ENCODE data around the gene HOXD8. TPM values are rescaled to one million over a fixed set of nuclear protein-coding genes. Genes with fewer than 3 reads are reported as not detected.

The HOXD8 gene
- total RNA-seq, 1 donor from 2014 or later, result 18.9 TPM

DNA sequence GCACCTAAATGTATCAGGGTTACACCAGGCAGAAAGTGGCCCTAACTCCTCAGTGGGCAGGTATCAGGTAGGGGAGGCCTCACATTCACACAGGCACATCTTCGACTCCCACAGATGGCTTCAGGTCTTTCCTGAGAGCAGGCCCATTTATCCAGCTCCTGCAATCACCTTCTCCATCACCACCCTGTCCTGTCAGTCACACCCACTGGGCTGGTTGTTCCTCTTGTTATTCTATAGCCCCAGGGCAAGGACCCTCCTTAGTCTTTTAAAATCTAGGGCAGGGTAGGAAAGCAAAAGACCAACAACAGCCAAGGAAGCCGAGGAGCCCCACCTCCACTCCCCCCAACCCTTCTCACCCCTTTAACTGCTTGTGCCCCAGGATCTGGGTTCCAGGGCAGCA lies 12.8 kb downstream of the HOXD8 start:
- DNase-seq (ENCODE audit: extremely low read depth, low read depth, low spot score), result no peak

DNA sequence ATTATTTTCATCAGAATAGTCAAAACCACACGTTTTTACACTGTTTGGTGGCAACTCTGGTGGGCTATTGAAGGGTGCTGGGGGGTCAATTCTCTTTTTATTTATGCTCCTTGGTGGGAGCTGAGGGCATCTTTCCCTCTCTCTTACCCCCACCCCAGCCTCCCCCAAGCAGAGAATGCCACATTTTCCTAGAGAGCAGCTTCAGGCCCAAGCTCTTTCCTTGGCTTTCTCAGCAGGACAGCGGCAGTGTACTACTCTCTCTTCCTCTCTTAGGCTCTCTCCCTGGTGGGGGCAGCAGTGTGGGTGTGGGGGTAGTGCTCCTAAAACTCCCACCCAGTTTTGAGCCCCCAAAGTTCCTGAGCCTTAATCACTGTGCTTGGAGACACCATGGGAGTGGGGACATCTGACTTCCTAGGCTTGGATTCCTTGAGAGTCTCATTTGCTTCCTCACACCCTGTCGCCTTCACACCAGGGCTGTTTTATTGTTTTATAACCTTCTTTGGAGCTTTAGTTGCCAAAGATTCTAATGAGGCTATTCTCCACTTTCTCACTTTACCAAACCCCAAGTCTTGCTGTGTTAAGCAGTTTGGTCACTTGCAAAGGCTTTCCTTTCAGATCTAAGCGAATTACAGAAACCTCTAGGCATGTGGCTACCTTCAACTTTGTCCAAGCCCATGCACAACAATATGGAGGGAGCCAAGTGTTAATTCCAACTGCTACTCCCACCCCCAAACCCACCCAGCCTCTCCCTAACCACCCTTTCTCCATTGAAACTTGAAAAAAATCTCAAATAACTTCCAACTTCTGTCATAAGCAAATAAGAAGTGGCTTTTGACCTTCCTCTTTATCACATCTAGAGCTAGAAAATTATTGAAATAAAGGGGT lies 15.8 kb downstream of the HOXD8 start:
- no peak for DNase-seq (ENCODE audit: extremely low read depth, low read depth, low spot score)

DNA sequence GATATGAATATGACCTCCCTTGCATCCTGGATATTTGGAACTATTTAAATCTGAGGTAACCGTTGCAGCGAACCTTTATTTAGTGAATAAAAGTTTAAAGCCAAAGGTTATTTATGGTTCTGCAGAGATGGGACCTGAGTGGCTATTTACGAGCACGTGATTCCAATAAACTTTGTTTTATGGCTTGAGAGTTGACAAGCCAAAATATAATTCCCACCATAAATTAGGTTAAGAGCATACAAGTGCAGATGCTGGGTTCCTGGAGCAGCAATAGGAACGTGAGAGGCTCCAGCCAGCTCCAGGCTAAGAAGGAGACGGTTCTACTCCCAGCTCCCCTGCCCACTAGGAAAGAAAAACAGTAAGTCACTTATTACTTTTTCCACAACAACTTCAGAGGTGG lies 16.6 kb downstream of the HOXD8 start:
- no peak for DNase-seq (ENCODE audit: extremely low read depth, low read depth, low spot score)

DNA sequence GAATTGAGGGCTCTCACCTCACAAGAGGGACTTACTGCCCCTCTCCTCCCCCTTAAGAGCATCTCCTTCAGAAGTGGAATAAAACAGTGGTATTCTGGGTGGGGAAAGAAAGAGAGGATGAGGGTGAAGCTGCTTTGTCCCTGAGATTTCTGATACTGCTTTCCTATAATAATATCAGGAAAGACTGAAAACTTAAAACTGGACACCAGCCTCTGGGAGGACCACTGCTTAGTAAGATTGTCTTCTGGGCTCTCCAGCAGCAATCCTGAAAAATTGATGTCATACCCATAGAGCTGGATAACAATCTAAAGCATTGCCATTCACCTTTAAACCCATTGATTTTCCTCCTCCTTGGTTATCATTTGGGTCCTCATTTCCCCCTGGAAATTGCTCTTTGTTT lies 17.1 kb downstream of the HOXD8 start:
- DNase-seq (ENCODE audit: extremely low read depth, low read depth, low spot score), result no peak

DNA sequence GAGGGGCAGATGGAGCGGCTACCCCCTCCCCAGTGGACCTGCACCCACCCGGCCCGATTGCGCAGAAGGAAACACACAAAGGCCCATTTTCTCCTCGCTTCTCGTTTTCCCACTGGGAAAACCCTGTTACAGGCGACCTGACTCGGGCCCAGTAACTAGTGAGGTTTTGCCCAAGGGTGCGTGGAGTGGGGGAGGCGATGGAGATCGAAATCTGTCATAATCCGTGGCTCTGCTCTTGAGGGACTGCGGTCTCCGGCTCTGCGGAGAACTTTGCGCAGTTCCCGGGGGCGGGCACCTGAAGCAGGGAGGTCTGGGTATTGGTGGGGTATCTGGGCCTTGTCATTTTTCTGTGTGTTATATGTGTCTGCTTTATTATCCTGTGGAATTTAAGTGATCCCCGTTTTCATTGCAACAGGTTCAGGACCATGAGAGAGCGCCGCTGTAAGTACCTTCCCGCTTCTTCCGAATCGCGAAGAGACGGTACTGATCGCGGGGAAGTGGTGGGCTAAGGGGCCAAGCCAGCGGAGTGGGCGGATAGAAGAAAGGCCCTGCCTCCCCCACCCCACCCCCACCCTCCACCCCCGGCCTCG lies 17.8 kb downstream of the HOXD8 start:
- DNase-seq (ENCODE audit: extremely low read depth, low read depth, low spot score), result no peak

DNA sequence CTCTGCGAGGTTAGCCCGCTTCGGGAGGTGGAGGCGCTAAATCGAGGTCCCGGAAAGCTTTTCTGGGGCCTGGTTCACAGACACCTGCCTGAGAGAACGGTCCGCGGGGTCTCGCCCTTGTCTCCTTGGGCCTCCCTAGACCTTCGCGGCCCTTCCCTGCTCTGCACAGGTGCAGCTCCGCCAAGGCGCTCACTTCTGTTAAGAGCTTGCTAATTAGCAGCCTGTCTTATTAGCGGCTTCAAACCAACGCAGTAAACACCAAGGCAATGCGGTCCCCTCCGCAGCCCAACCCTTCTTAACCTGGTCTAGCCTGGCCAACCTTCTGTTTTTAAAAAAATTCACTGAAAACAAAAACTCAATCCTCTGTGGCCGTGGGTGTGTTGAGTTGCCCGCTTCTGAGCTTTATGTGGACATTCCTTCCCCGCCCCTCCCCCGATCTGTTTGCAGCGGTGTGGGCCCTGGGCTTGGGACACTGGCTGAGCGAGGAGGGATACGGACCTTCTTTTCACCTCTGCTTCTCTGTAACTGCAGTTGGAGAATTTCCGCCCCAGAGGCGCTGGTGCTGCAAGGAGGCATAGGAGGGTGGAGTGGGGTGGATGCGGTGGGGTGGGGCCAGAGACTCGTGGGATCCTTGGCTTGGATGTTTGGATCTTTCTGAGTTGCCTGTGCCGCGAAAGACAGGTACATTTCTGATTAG lies 18.4 kb downstream of the HOXD8 start:
- DNase-seq (ENCODE audit: extremely low read depth, low read depth, low spot score), result no peak

DNA sequence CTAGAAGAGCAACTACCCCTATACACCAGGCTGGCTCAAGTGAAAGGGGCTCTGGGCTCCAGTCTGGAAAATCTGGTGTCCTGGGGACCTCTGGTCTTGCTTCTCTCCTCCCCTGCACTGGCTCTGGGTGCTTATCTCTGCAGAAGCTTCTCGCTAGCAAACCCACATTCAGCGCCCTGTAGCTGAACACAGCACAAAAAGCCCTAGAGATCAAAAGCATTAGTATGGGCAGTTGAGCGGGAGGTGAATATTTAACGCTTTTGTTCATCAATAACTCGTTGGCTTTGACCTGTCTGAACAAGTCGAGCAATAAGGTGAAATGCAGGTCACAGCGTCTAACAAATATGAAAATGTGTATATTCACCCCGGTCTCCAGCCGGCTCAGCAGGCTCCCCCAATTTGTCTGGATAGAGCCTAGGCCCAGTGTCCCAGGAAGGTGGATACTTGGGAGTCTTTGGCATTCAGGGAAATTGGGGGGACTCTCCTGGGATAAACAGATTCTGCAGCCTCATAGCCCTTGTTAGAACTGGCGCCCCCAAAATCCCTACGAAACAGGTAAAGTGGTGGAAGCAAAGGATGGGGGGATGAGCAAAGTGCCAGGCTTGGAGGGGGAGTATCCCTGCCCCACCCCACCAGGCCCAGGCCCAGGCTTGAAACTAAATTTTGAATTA lies 19.4 kb downstream of the HOXD8 start:
- no peak for DNase-seq (ENCODE audit: extremely low read depth, low read depth, low spot score)

DNA sequence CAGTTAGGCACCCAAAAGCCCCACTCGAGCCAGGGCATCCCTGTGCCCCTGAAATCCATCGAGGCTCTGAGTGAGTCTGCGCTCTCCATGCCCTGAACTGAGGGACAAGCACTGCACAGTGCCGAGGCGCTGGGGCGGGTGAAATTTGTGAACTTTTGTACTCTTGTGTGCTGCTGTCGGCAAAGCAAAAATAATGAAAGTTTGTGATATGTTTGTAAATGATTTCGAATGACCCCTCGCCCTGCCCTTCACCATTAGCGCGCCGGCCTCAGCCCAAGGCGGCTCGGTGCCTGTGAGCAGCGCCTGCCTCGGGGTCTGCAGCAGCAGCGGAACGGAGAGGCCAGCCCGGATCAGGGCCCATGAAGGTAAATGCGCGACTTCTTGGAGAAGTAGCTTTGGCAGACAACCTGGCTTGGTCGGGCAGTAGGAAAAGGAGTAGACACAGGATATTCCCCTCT lies 20.0 kb downstream of the HOXD8 start:
- DNase-seq (ENCODE audit: extremely low read depth, low read depth, low spot score), result no peak

DNA sequence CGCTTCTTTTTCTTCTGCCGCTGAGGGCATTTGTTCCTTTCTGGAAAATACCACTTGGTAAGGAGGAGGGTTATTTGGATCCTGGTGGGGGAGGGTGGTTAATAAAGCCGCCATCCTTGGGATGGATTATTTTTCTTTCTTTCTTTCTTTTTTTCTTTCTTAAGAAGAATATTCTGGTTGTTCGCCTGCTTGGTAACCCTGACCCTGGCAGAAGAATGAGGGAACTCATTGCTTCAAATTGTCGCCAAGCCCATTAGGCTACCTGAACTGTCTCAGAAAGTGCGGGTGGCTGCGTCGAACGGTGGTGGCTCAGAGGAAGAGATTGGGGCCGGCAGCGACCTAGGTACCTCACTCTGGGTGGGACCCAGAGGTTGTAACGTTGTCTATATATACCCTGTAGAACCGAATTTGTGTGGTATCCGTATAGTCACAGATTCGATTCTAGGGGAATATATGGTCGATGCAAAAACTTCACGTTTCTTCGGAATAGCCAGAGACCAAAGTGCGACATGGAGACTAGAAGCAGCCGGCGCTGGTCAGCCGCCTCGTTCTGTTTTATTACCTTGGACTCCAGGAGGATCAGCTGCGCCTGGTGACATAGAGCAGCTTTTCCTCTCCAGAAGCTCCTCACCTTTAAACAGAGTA lies 20.6 kb downstream of the HOXD8 start:
- no peak for DNase-seq (ENCODE audit: extremely low read depth, low read depth, low spot score)

DNA sequence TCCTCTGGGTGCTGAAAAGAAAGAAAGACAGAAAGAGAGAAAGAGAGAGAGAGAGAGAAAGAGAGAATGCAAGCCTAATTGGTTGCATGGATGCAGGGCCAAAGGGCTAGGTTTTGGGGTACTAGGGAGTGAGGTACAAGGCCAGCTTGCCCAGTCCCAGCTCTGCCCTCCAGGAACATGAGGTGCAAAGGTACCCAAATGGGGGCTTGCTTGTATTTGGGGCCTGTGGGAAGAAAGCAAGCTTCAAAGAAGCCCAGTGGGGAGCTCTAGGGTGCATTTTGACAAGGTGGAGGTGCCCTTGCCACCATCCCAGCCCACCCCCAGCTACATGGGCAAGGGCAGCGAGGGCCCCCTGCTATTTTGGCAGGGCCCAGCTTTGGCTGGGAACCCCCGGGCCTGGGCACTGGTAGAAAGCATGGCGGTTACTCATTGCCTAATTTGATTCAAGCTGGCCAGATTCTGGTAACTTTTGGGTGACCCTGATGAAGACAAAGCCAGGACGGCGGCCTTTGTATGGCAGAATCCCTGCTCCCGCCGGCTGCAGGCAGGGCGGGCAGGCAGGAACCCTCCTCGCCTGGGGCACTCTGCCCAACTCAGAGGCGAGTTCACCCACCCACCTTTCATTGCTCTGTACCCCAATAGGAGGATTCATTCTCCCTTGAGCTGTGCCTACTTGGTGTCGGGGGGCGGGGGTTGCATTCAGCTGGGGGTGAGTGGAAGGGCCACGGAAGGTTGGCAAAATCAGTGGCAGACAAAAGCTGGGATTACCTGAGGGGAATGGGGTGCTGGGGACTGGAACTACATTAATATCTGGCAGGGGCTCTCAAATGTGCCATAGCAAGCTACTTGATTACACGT lies 21.3 kb downstream of the HOXD8 start:
- no peak for DNase-seq (ENCODE audit: extremely low read depth, low read depth, low spot score)

DNA sequence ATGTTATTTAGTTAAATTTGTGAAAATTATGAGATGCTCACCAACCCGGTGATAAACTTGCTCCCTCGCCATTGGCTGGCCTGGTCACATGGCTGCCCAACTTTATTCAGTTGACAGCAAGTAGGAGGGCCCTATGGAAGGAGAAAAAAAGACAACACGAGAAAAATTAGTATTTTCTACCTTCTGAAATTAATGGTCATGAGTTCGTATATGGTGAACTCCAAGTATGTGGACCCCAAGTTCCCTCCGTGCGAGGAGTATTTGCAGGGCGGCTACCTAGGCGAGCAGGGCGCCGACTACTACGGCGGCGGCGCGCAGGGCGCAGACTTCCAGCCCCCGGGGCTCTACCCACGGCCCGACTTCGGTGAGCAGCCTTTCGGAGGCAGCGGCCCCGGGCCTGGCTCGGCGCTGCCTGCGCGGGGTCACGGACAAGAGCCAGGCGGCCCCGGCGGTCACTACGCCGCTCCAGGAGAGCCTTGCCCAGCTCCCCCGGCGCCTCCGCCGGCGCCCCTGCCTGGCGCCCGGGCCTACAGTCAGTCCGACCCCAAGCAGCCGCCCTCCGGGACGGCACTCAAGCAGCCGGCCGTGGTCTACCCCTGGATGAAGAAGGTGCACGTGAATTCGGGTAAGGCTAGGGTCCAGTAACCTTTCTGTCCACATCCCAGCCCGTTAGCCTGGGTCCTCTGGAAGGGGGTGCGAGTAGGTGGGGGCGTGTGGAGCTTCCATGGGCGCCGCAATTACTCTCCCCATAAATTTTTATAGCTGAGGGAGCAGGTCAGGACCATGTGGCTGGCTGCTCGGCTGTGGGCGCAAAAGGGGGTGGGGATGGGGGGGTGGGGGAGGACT lies 22.2 kb downstream of the HOXD8 start, which contains the start of gene HOXD4:
Gene HOXD4, plus strand, starts transcription at position 109 of the 846 bp plus-strand sequence. Its CDS starts 84 bp downstream, at position 193.
- DNase-seq (ENCODE audit: extremely low read depth, low read depth, low spot score), result no peak

DNA sequence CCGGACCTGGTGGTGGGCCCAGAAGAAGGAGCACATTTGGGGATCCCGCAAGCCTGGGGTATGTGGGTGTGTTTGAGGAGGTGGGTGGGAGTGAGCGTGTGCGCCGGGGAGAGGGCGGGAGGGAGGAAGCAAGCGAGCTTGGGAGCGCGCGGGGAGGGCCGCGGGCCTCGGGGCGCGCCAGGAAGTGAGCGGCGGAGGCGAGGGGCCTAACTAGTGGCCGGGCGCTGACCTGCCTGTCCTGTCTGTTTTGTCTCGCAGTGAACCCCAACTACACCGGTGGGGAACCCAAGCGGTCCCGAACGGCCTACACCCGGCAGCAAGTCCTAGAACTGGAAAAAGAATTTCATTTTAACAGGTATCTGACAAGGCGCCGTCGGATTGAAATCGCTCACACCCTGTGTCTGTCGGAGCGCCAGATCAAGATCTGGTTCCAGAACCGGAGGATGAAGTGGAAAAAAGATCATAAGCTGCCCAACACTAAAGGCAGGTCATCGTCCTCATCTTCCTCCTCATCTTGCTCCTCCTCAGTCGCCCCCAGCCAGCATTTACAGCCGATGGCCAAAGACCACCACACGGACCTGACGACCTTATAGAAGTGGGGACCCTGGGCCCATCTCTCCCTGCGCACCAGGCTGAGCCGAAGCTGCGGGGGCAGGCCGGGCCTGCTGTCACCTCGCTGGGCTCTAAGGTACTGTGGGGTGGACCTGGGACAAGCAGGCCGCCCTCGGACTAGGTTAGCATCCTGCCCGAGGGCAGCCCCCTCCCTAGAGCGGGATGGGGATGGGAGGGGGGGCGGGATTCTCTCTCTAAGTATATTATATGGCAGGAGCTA lies 23.1 kb downstream of the HOXD8 start:
- no peak for DNase-seq (ENCODE audit: extremely low read depth, low read depth, low spot score)

DNA sequence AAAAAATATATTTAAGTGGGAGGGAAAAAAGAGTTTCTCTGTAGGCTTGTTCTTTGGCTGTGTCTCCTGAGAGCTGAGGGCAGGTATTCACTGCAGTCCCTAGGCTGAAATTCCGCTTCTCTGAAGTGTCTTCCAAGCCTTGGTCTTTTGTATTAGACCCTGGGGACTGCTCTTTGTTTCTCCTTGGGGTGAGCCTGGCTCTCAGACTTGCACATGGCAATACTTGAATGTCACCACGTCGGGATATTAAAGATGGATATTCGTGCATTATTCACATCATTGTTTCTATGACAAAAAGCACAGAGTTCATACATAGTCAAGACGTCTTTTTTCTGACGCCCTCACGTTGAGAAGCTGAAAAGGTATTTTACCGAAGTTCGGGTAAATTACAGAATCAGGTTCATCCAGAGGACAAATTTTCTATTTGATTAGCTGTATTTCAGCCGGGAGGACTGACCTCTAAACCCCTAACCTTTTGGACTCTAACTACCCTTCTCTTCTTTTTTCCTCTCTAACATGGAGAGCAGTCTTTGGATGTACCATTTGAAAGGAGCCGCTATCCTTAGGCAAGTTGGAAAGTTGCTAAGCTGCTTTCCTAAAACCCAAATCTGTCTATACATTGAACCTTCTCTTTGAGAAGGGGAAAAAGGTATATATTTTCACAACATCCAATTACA lies 25.2 kb downstream of the HOXD8 start:
- DNase-seq (ENCODE audit: extremely low read depth, low read depth, low spot score), result no peak

DNA sequence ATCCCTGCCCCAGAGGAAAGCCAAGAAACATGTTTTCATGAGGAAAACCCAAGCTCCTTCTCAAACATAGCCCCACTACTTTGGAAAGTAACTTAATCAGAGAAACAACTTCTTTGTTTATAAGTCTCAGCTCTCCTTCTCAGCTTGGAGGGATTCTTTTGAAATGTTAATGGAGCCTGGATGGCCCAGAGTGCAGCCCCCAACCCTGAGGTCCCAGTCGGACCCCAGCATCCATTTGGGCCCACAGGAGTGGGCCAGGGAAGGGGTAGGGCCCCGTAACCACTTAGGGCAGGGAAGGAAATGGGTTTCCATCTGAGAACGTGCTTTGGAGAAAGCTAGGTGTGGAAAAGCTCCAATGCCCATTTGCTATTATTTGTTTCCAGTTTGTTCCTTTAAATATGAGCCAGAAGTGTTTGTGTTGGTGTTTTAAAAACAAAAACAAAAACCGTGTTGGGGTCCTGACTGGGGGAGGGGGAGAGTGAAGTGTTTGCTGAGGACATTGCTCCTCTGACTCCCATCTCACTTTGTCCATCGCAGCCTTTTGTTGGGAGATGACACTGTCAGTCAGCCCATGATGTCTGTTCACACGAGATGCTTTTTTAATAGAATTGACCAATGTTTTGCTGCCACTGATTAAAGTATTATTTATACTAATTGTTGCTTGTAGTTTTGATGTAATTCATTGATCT lies 26.0 kb downstream of the HOXD8 start:
- DNase-seq (ENCODE audit: extremely low read depth, low read depth, low spot score), result no peak

DNA sequence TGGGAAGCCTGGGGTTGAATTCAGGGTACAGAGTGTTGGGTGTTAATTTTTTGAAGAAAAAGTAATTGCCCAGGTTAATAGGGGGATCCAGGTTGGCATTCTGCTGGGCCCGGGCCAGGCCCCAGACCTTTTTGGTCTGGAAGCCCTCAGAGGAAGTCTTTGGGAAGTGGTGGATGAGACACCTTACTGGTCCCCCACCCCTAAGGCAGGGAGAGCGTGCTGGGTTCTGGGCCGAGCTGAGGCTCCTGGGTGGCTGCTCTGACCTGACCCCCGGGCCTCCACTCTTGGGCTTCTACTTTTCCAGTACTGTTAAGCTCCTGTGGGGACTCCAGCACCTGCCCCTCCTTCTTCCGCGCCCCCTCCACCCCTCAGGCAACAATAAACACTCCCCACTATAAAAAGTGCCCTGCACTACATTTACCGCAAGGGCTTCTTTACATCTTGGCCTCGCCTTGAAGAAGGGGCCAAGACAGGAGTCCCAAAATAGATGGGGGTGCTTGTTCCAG lies 26.8 kb downstream of the HOXD8 start:
- DNase-seq (ENCODE audit: extremely low read depth, low read depth, low spot score), result no peak

DNA sequence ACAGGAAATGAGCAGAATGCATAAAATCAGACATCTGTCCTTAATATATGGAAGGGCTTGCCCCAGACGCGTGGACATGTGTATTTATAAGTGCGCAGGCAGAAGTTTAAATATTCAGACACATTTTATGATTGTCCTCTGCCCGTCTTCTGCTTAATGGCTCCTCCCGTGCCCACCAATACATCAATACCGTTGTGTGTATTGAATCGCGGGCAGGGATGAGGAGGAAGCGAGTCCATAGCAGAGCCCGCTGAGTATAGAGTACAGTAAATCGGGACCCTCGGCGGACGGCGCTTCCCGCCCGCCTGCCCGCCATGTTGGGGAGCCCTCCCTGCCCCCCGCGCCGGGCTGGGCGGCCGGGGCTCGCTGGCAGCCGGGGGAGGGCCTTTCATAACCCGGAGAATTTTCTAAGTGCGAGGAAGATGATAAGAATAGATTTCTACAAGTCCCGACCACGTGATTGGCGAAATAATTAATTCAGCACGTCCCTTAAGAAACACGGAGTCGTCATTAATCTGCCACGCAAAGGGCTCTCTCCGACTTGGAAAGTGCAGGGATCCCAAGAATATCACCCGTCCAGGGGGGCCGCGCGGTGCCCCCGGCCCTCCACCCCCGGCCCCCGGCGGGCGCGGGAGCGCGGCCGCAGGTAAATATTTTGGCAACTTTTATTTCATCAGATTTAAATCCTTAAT lies 27.4 kb downstream of the HOXD8 start, which contains the start of gene HOXD3:
Gene HOXD3, plus strand, starts transcription at position 501 of the 692 bp plus-strand sequence. CDS start 11,808 bp downstream, outside the sequence.
- DNase-seq (ENCODE audit: extremely low read depth, low read depth, low spot score), result no peak

Measured in glomerular endothelial cell (primary cell).